SK-N-SH treated with all-trans-retinoic acid at 6 μM for 48 hours (cell line): ENCODE data around the gene PXMP2.

Source experiments
- ATAC-seq: fragments of 200-7000 bp; cut with Tn5 transposase; 3 replicates; pipeline ENCODE4 v1.9.1; 2020; ENCODE audit warnings: mild to moderate bottlenecking, moderate library complexity
- ARNTL ChIP-seq: fragments of 450-650 bp; formaldehyde crosslinking; IDR thresholded peaks from 2 replicates; pipeline ENCODE4 v1.5.0; 2020; ENCODE audit warnings: low read depth, mild to moderate bottlenecking, moderate library complexity, borderline replicate concordance
- BACH2 ChIP-seq: fragments of 250-450 bp; sonication (Bioruptor Pico); IDR thresholded peaks from 2 replicates; pipeline ENCODE4 v1.9.0; 2021; ENCODE audit warnings: mild to moderate bottlenecking, borderline replicate concordance
- CREB5 ChIP-seq: fragments of 250-450 bp; sonication (Bioruptor Pico); IDR thresholded peaks from 2 replicates; pipeline ENCODE4 v1.5.1; 2020; ENCODE audit warnings: low read depth, mild to moderate bottlenecking, moderate library complexity
- CSDC2 ChIP-seq: fragments of 250-450 bp; sonication (Bioruptor Pico); IDR thresholded peaks from 2 replicates; pipeline ENCODE4 v1.5.0; 2020; ENCODE audit warnings: mild to moderate bottlenecking, moderate library complexity
- CSRNP3 ChIP-seq: fragments of 250-450 bp; sonication (Bioruptor Pico); IDR thresholded peaks from 2 replicates; pipeline ENCODE4 v1.5.1; 2021; ENCODE audit warnings: mild to moderate bottlenecking, moderate library complexity
- GLIS3 ChIP-seq: fragments of 250-450 bp; sonication (Bioruptor Pico); IDR thresholded peaks from 2 replicates; pipeline ENCODE4 v1.5.0; 2020; ENCODE audit warnings: mild to moderate bottlenecking, moderate library complexity
- ISL1 ChIP-seq: fragments of 250-450 bp; sonication (Bioruptor Pico); IDR thresholded peaks from 2 replicates; pipeline ENCODE4 v2.1.2; 2022; ENCODE audit warnings: mild to moderate bottlenecking, moderate library complexity
- OSR1 ChIP-seq: fragments of 250-450 bp; sonication (Bioruptor Pico); IDR thresholded peaks from 2 replicates; pipeline ENCODE4 v1.8.0; 2022; ENCODE audit warnings: moderate library complexity, mild to moderate bottlenecking, inconsistent platforms
- PATZ1 ChIP-seq: fragments of 250-450 bp; sonication (Bioruptor Pico); IDR thresholded peaks from 2 replicates; pipeline ENCODE4 v1.8.0; 2020; ENCODE audit warnings: mild to moderate bottlenecking, moderate library complexity, borderline replicate concordance
- POU6F1 ChIP-seq: fragments of 250-450 bp; sonication (Bioruptor Pico); IDR thresholded peaks from 2 replicates; pipeline ENCODE4 v1.8.0; 2021; ENCODE audit warnings: low read depth, mild to moderate bottlenecking, moderate library complexity, borderline replicate concordance
- PPARA ChIP-seq: fragments of 250-450 bp; sonication (Bioruptor Pico); IDR thresholded peaks from 2 replicates; pipeline ENCODE4 v1.5.0; 2020; ENCODE audit warnings: mild to moderate bottlenecking, borderline replicate concordance
- RARB ChIP-seq: fragments of 250-450 bp; sonication (Bioruptor Pico); IDR thresholded peaks from 2 replicates; pipeline ENCODE4 v1.8.0; 2021; ENCODE audit warnings: mild to moderate bottlenecking, moderate library complexity
- SNAI2 ChIP-seq: fragments of 250-450 bp; sonication (Bioruptor Pico); IDR thresholded peaks from 2 replicates; pipeline ENCODE4 v1.5.0; 2020; ENCODE audit warnings: mild to moderate bottlenecking, moderate library complexity
- TCF4 ChIP-seq: fragments of 250-450 bp; sonication (Bioruptor Pico); IDR thresholded peaks from 2 replicates; pipeline ENCODE4 v1.8.0; 2021; ENCODE audit warnings: mild to moderate bottlenecking, moderate library complexity, borderline replicate concordance
- TOX ChIP-seq: fragments of 250-450 bp; sonication (Bioruptor Pico); IDR thresholded peaks from 2 replicates; pipeline ENCODE4 v1.8.0; 2021; ENCODE audit warnings: mild to moderate bottlenecking, moderate library complexity, borderline replicate concordance
- TSHZ2 ChIP-seq: fragments of 250-450 bp; sonication (Bioruptor Pico); IDR thresholded peaks from 2 replicates; pipeline ENCODE4 v1.5.0; 2020; ENCODE audit warnings: mild to moderate bottlenecking, moderate library complexity
- ZC3H10 ChIP-seq: fragments of 250-450 bp; sonication (Bioruptor Pico); IDR thresholded peaks from 2 replicates; pipeline ENCODE4 v1.5.1; 2021; ENCODE audit warnings: mild to moderate bottlenecking, moderate library complexity
- ZFP3 ChIP-seq: fragments of 250-450 bp; sonication (Bioruptor Pico); IDR thresholded peaks from 2 replicates; pipeline ENCODE4 v1.5.0; 2020; ENCODE audit warnings: mild to moderate bottlenecking, moderate library complexity
- ZFP30 ChIP-seq: fragments of 450-650 bp; formaldehyde crosslinking; IDR thresholded peaks from 2 replicates; pipeline ENCODE4 v1.5.0; 2022; ENCODE audit warnings: mild to moderate bottlenecking, moderate library complexity
- ZNF565 ChIP-seq: fragments of 450-650 bp; formaldehyde crosslinking; conservative IDR thresholded peaks from 2 replicates; pipeline ENCODE4 v1.5.0; 2020; ENCODE audit warnings: low read depth, mild to moderate bottlenecking, moderate library complexity
- ZNF8 ChIP-seq: fragments of 450-650 bp; formaldehyde crosslinking; IDR thresholded peaks from 2 replicates; pipeline ENCODE4 v1.5.0; 2020; ENCODE audit warnings: mild to moderate bottlenecking, moderate library complexity

Gene PXMP2

GRCh38 chr12:132668191-132669088, 18.9 kb upstream of the PXMP2 start:
- TF ChIP-seq RARB (CRISPR knock-in tag) (no peak), TOX (CRISPR knock-in tag) (no peak), ISL1 (CRISPR knock-in tag) (no peak), ZNF8 (CRISPR knock-in tag) (no peak), CSRNP3 (no peak), ZFP3 (CRISPR knock-in tag) (no peak), TCF4 (CRISPR knock-in tag) (no peak), CSDC2 (CRISPR knock-in tag) (no peak), ARNTL (CRISPR knock-in tag) (no peak), CREB5 (no peak), BACH2 (no peak), GLIS3 (CRISPR knock-in tag) (no peak), PATZ1 (CRISPR knock-in tag) (no peak), SNAI2 (no peak)
- ATAC-seq = no peak

GRCh38 chr12:132669166-132669879, 18.1 kb upstream of the PXMP2 start:
- no peak for ATAC-seq
- no peak for TF ChIP-seq RARB (CRISPR knock-in tag)
- TF ChIP-seq ARNTL (CRISPR knock-in tag) = no peak
- no peak for TF ChIP-seq ZNF8 (CRISPR knock-in tag)
- TF ChIP-seq TCF4 (CRISPR knock-in tag) = no peak
- no peak for TF ChIP-seq ISL1 (CRISPR knock-in tag)
- no peak for TF ChIP-seq OSR1 (CRISPR knock-in tag)
- no peak for TF ChIP-seq CSDC2 (CRISPR knock-in tag)
- no peak for TF ChIP-seq BACH2
- TF ChIP-seq PATZ1 (CRISPR knock-in tag) = no peak
- no peak for TF ChIP-seq CSRNP3
- no peak for TF ChIP-seq ZNF565 (CRISPR knock-in tag)
- no peak for TF ChIP-seq PPARA (CRISPR knock-in tag)
- no peak for TF ChIP-seq POU6F1 (CRISPR knock-in tag)
- TF ChIP-seq ZC3H10 (CRISPR knock-in tag) = no peak
- no peak for TF ChIP-seq ZFP30
- TF ChIP-seq SNAI2 = no peak
- TF ChIP-seq GLIS3 (CRISPR knock-in tag) = no peak
- no peak for TF ChIP-seq TSHZ2
- TF ChIP-seq TOX (CRISPR knock-in tag) = no peak
- TF ChIP-seq CREB5 = no peak
